ENCODE results near the gene PPP3CA.

DNA sequence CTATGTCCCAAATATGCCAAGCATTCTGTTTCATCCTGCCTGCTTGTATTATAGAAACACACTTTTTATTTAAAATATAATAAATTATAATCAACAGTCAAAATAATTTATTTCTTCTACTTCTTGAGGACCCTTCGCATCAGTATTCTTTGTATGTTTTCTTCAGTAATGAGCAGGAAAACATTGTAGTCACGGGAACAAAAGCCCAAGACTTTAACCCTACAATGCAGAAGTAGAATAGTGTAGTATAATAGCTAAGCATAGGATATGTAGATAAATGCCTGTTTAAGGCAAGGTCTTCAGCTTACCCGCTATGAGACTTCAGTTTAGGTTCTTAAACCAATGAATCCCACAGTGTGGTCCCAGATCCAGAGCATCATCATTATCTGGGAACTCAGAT is 156.6 kb downstream of the PPP3CA start:
- TF ChIP-seq CTCF (IDR thresholded peaks at IDR 0.05; ENCODE audit: low read length) (no peak), EZH2 (IDR thresholded peaks at IDR 0.05; ENCODE audit: borderline replicate concordance, low read length) (no peak)
